Keratinocyte (primary cell): ENCODE results near the gene DSCAML1. TPM values are rescaled to one million over a fixed set of nuclear protein-coding genes. Genes with fewer than 3 reads are reported as not detected.

Experiments
- DNase-seq: peaks from one replicate; pipeline ENCODE4 v3.0.0-alpha.2; 2011; ENCODE audit warnings: low read depth, missing footprints, low spot score
- FAIRE-seq: peaks from 2 replicates; lab custom pipeline; 2011; peaks lifted over from hg19 to GRCh38; lab: Jason Lieb, UNC
- H2AFZ ChIP-seq: 2 replicates; pipeline ENCODE4 v1.6.0; 2012; ENCODE audit warnings: low read length, control low read depth, inconsistent platforms; ENCODE audit not compliant: control insufficient read depth
- H3K27ac ChIP-seq: 2 replicates; pipeline ENCODE4 v1.5.1; 2011; ENCODE audit warnings: low read length; ENCODE audit not compliant: control insufficient read depth, insufficient read depth
- H3K27me3 ChIP-seq: 3 replicates; pipeline ENCODE4 v1.6.0; 2011; ENCODE audit warnings: low read length; ENCODE audit not compliant: control insufficient read depth, insufficient read depth; ENCODE audit errors: extremely low read depth
- H3K36me3 ChIP-seq, 2 experiments: 2 replicates in 1 of 2; 3 replicates in 1 of 2; pipeline ENCODE4 v1.5.1; 2011; ENCODE audit warnings: low read length in 2 of 2, mild to moderate bottlenecking in 1 of 2; ENCODE audit not compliant: control insufficient read depth in 2 of 2, insufficient read depth in 2 of 2; ENCODE audit errors: extremely low read depth in 1 of 2
- H3K4me1 ChIP-seq: 3 replicates; pipeline ENCODE4 v1.5.1; 2011; ENCODE audit warnings: low read length; ENCODE audit not compliant: control insufficient read depth, insufficient read depth; ENCODE audit errors: extremely low read depth
- H3K4me2 ChIP-seq: 3 replicates; pipeline ENCODE4 v1.6.0; 2011; ENCODE audit warnings: low read depth, low read length; ENCODE audit not compliant: control insufficient read depth, insufficient read depth; ENCODE audit errors: extremely low read depth
- H3K4me3 ChIP-seq, 3 experiments: fragments of 200-600 bp in 1 of 3; sonication (generic) in 1 of 3; 2 replicates in 2 of 3; 3 replicates in 1 of 3; pipeline ENCODE4 v1.5.1; 2011 to 2016; ENCODE audit warnings: low read length in 3 of 3, mild to moderate bottlenecking in 3 of 3, control low read depth in 2 of 3, inconsistent platforms in 1 of 3, low read depth in 1 of 3, mixed read lengths in 1 of 3, mixed run types in 1 of 3, moderate library complexity in 1 of 3; ENCODE audit not compliant: control insufficient read depth in 2 of 3, insufficient read depth in 2 of 3; ENCODE audit errors: extremely low read depth in 1 of 3
- H3K79me2 ChIP-seq: 2 replicates; pipeline ENCODE4 v1.6.0; 2012; ENCODE audit warnings: low read length; ENCODE audit not compliant: control insufficient read depth, insufficient read depth
- H3K9ac ChIP-seq: 3 replicates; pipeline ENCODE4 v1.6.0; 2011; ENCODE audit warnings: low read length; ENCODE audit not compliant: control insufficient read depth, insufficient read depth; ENCODE audit errors: extremely low read depth
- H3K9me1 ChIP-seq: 3 replicates; pipeline ENCODE4 v1.6.0; 2011; ENCODE audit warnings: low read length; ENCODE audit not compliant: control insufficient read depth, insufficient read depth; ENCODE audit errors: extremely low read depth
- H3K9me3 ChIP-seq: 2 replicates; pipeline ENCODE4 v1.5.1; 2012; ENCODE audit warnings: low read depth, low read length; ENCODE audit not compliant: control insufficient read depth
- H4K20me1 ChIP-seq: 3 replicates; pipeline ENCODE4 v1.6.0; 2011; ENCODE audit warnings: low read length; ENCODE audit not compliant: control insufficient read depth, insufficient read depth; ENCODE audit errors: extremely low read depth
- EZH2 ChIP-seq: IDR thresholded peaks from one replicate; pipeline ENCODE4 v1.6.1; 2012; ENCODE audit warnings: inconsistent platforms, mild to moderate bottlenecking, low read length, moderate library complexity
- dilution Hi-C: fragments of 300-500 bp; cut with MboI; formaldehyde crosslinking; loops from one replicate; pipeline ENCODE4 v1.7.0; 2020; ENCODE audit warnings: low sequenced_read_pairs; ENCODE audit not compliant: extremely low pct_ligation_motif_present
- polyA plus RNA-seq, 5 experiments: library from polyadenylated mRNA; depleted of rRNA in 3 of 5; stranded (reverse) in 3 of 5; stranded (forward) in 1 of 5; unstranded in 1 of 5; fragments of >200 nt; gene quantifications; 1 replicate in 1 of 5; 2 replicates in 3 of 5; 3 replicates in 1 of 5; pipeline versions ENCODE4 v1.2.1 to v1.2.3, GENCODE V29; 2011 to 2012; ENCODE audit warnings: missing spikeins in 2 of 5, low read depth in 1 of 5, low replicate concordance in 1 of 5
- TF ChIP-seq, protein P1 (sequence below), 3 experiments: IDR thresholded peaks in 1 of 3; conservative IDR thresholded peaks in 1 of 3; optimal IDR thresholded peaks in 1 of 3; 2 replicates in 2 of 3; 3 replicates in 1 of 3; pipeline versions ENCODE3 to v1.5.1; 2011; ENCODE audit warnings: low read length in 3 of 3, mild to moderate bottlenecking in 3 of 3, moderate library complexity in 2 of 3, control low read depth in 1 of 3, inconsistent platforms in 1 of 3; ENCODE audit not compliant: insufficient read depth in 2 of 3; ENCODE audit errors: extremely low read depth in 1 of 3

The DSCAML1 gene
- polyA plus RNA-seq, 1 donor (not counting 4 experiments of a cell fraction or from before 2014, with no cell fraction given) = not detected

DNA sequence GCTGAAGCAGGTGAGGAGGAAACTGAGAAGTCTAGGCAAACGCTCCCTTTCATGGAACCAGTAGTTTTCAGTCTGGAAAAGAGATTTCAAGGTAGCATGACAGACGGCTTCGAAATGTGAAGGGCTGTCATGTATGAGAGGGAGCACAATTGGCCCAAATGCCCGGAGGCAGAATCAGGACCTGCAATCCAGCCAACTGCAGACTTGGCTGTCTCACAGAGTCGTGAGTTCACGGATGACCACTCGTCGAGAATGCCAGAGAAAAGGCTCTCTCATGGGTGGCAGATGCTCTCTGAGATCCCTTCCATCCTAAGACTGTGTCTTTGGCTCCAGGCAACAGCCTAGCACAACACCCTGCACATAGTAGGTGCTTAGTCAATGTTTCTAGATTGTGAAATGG is 134.8 kb downstream of the DSCAML1 start:
- DNase-seq = no peak
- H3K9me3 ChIP-seq = no peaks in the 10 kb centered on the region
- H3K27me3 ChIP-seq = peaks cover 10% of the 10 kb centered on the region

DNA sequence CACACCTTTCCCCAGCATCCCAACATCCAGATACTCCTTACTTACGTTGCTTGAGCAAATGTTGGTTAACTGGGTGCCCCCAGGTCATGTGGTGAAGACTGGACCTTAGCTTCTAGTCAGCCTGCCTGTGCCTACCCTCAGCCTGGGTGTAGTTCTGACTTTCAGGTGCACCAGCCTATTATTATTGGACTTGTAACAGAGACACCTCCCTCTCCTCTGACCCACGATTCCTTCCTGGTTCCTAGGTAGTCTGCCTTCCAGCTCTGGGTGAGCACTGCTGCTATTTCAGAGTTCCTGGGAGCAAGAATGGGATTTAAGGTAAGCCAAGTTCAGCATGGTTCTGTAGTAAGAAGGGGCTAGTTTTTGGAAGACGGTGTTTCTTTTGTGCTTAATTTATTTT is 138.2 kb downstream of the DSCAML1 start:
- Histone ChIP-seq H3K27me3 (peaks cover 13% of the 10 kb centered on the region), H3K79me2 (no peaks in the 10 kb centered on the region), H3K4me3 (no peak overlapping the region), H3K36me3 (no peaks in the 10 kb centered on the region), H4K20me1 (no peaks in the 10 kb centered on the region), H3K4me2 (no peak overlapping the region), H3K4me1 (no peaks in the 10 kb centered on the region), H3K9me1 (no peaks in the 10 kb centered on the region), H2AFZ (no peak overlapping the region), H3K9me3 (no peaks in the 10 kb centered on the region), H3K9ac (no peak overlapping the region), H3K27ac (no peak overlapping the region)
- no peak for TF ChIP-seq EZH2
- TF ChIP-seq, protein P1, sequence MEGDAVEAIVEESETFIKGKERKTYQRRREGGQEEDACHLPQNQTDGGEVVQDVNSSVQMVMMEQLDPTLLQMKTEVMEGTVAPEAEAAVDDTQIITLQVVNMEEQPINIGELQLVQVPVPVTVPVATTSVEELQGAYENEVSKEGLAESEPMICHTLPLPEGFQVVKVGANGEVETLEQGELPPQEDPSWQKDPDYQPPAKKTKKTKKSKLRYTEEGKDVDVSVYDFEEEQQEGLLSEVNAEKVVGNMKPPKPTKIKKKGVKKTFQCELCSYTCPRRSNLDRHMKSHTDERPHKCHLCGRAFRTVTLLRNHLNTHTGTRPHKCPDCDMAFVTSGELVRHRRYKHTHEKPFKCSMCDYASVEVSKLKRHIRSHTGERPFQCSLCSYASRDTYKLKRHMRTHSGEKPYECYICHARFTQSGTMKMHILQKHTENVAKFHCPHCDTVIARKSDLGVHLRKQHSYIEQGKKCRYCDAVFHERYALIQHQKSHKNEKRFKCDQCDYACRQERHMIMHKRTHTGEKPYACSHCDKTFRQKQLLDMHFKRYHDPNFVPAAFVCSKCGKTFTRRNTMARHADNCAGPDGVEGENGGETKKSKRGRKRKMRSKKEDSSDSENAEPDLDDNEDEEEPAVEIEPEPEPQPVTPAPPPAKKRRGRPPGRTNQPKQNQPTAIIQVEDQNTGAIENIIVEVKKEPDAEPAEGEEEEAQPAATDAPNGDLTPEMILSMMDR (optimal IDR thresholded peaks at IDR 0.05 in 1 of 3, IDR thresholded peaks at IDR 0.05 in 1 of 3, conservative IDR thresholded peaks at IDR 0.05 in 1 of 3; ENCODE audit: extremely low read depth in 1 of 3, insufficient read depth in 2 of 3, low read length in 3 of 3) = no peak
- DNase-seq (no peak), FAIRE-seq (no peak)
- dilution Hi-C loops = no loop called here

More for the DNA sequence above, 134.8 kb downstream of the DSCAML1 start:
- FAIRE-seq = no peak
- Histone ChIP-seq H3K36me3 (no peaks in the 10 kb centered on the region), H3K9me1 (no peaks in the 10 kb centered on the region), H2AFZ (no peak overlapping the region), H3K79me2 (no peaks in the 10 kb centered on the region), H3K4me2 (no peak overlapping the region), H4K20me1 (no peaks in the 10 kb centered on the region), H3K4me1 (no peaks in the 10 kb centered on the region), H3K4me3 (no peak overlapping the region), H3K9ac (no peak overlapping the region), H3K27ac (no peak overlapping the region)
- dilution Hi-C loops = no loop called here
- TF ChIP-seq, protein P1 (optimal IDR thresholded peaks at IDR 0.05 in 1 of 3, IDR thresholded peaks at IDR 0.05 in 1 of 3, conservative IDR thresholded peaks at IDR 0.05 in 1 of 3; ENCODE audit: extremely low read depth in 1 of 3, insufficient read depth in 2 of 3, low read length in 3 of 3) = no peak
